Endothelial cell (in vitro differentiated cells): ENCODE data around the gene PSG1. TPM values are rescaled to one million over a fixed set of nuclear protein-coding genes. Genes with fewer than 3 reads are reported as not detected.
"Not testable (repeated sequence)": the region's sequence is repeated elsewhere in the genome, so short reads cannot be mapped to it uniquely, and the experiment has no call there.

ENCODE experiments used
- DNase-seq: peaks from one replicate; pipeline ENCODE4 v3.0.0; 2021; ENCODE audit warnings: low spot score
- H3K27ac Mint-ChIP-seq: one replicate; pipeline ENCODE4 v1.8.0; 2021; ENCODE audit warnings: mixed read lengths, inconsistent platforms; ENCODE audit not compliant: unreplicated experiment
- H3K27me3 Mint-ChIP-seq: one replicate; pipeline ENCODE4 v1.8.0; 2021; ENCODE audit warnings: mild to moderate bottlenecking, moderate library complexity, mixed read lengths, inconsistent platforms; ENCODE audit not compliant: unreplicated experiment
- H3K36me3 Mint-ChIP-seq: one replicate; pipeline ENCODE4 v1.8.0; 2021; ENCODE audit warnings: mild to moderate bottlenecking, low read depth, mixed read lengths, inconsistent platforms; ENCODE audit not compliant: unreplicated experiment
- H3K4me1 Mint-ChIP-seq: one replicate; pipeline ENCODE4 v1.8.0; 2021; ENCODE audit warnings: mild to moderate bottlenecking, mixed read lengths, inconsistent platforms; ENCODE audit not compliant: unreplicated experiment
- H3K4me3 Mint-ChIP-seq: one replicate; pipeline ENCODE4 v1.8.0; 2021; ENCODE audit warnings: mild to moderate bottlenecking, mixed read lengths, inconsistent platforms; ENCODE audit not compliant: unreplicated experiment
- H3K9me3 Mint-ChIP-seq: one replicate; pipeline ENCODE4 v1.8.0; 2021; ENCODE audit warnings: mixed read lengths, inconsistent platforms; ENCODE audit not compliant: unreplicated experiment
- CTCF ChIP-seq: fragments of 200-600 bp; sonication (generic); IDR thresholded peaks from one replicate; pipeline ENCODE4 v1.5.0; 2021; ENCODE audit warnings: antibody characterized with exemption; ENCODE audit not compliant: unreplicated experiment
- total RNA-seq: library from RNA; stranded (reverse); fragmentation: NEBNext Ultra II Directional; extraction: Animal tissue kit (Norgen Biotek cat#: 25700); gene quantifications from one replicate; pipeline ENCODE4 v1.2.1, GENCODE V29; 2021; ENCODE audit not compliant: unreplicated experiment

PSG1 gene
- total RNA-seq, 1 donor from 2014 or later: not detected

GRCh38 chr19:42850981-42851717, 28.4 kb downstream of the PSG1 start:
- Mint-ChIP-seq H3K27me3 (peaks cover 7% of the 10 kb centered on the region), H3K9me3 (no peaks in the 10 kb centered on the region), H3K4me3 (no peak overlapping the region), H3K4me1 (no peaks in the 10 kb centered on the region), H3K27ac (no peak overlapping the region), H3K36me3 (no peaks in the 10 kb centered on the region)
- no peak for TF ChIP-seq CTCF
- DNase-seq: no peak

- H3K27me3 Mint-ChIP-seq: no peaks in the 10 kb centered on the region
- no peak for DNase-seq
- no peak for TF ChIP-seq CTCF
- H3K36me3 Mint-ChIP-seq: no peaks in the 10 kb centered on the region
- no peaks in the 10 kb centered on the region for H3K4me1 Mint-ChIP-seq
- H3K27ac Mint-ChIP-seq: no peak overlapping the region
- H3K9me3 Mint-ChIP-seq: no peaks in the 10 kb centered on the region
- no peak overlapping the region for H3K4me3 Mint-ChIP-seq
These were observed 32.9 kb downstream of the PSG1 start for GRCh38 chr19:42846597-42846996.

GRCh38 chr19:42843631-42844030, 35.9 kb downstream of the PSG1 start:
- H3K36me3 Mint-ChIP-seq, H3K27me3 Mint-ChIP-seq, H3K4me1 Mint-ChIP-seq, DNase-seq, H3K27ac Mint-ChIP-seq, H3K4me3 Mint-ChIP-seq, H3K9me3 Mint-ChIP-seq: not testable (repeated sequence)

- not testable (repeated sequence) for H3K36me3 Mint-ChIP-seq, H3K27me3 Mint-ChIP-seq, H3K4me3 Mint-ChIP-seq, H3K4me1 Mint-ChIP-seq, H3K9me3 Mint-ChIP-seq, H3K27ac Mint-ChIP-seq, DNase-seq
These were observed 46.6 kb downstream of the PSG1 start for GRCh38 chr19:42832746-42833442.

GRCh38 chr19:42832023-42832680, 47.4 kb downstream of the PSG1 start:
- DNase-seq, H3K27me3 Mint-ChIP-seq, H3K27ac Mint-ChIP-seq, H3K36me3 Mint-ChIP-seq, H3K4me1 Mint-ChIP-seq, H3K9me3 Mint-ChIP-seq, H3K4me3 Mint-ChIP-seq: not testable (repeated sequence)

GRCh38 chr19:42831221-42832019, 48.1 kb downstream of the PSG1 start:
- Mint-ChIP-seq H3K4me1 (no peaks in the 10 kb centered on the region), H3K27ac (no peak overlapping the region), H3K9me3 (no peaks in the 10 kb centered on the region), H3K27me3 (no peaks in the 10 kb centered on the region), H3K4me3 (no peak overlapping the region), H3K36me3 (no peaks in the 10 kb centered on the region)
- no peak for DNase-seq
- TF ChIP-seq CTCF: no peak

- DNase-seq, H3K4me3 Mint-ChIP-seq, H3K4me1 Mint-ChIP-seq, H3K27ac Mint-ChIP-seq, H3K27me3 Mint-ChIP-seq, H3K36me3 Mint-ChIP-seq, H3K9me3 Mint-ChIP-seq: not testable (repeated sequence)
These were observed 58.1 kb downstream of the PSG1 start for GRCh38 chr19:42821306-42821977.

GRCh38 chr19:42819960-42820650, 59.4 kb downstream of the PSG1 start:
- not testable (repeated sequence) for H3K9me3 Mint-ChIP-seq, H3K36me3 Mint-ChIP-seq, DNase-seq, H3K4me1 Mint-ChIP-seq, H3K27me3 Mint-ChIP-seq, H3K4me3 Mint-ChIP-seq, H3K27ac Mint-ChIP-seq
